ENCODE measurements around the gene NHLH1. TPM values are rescaled to one million over a fixed set of nuclear protein-coding genes. Genes with fewer than 3 reads are reported as not detected.
"Not testable (repeated sequence)": the region's sequence is repeated elsewhere in the genome, so short reads cannot be mapped to it uniquely, and the experiment has no call there.

The NHLH1 gene
- total RNA-seq, 2 experiments from 2014 or later: 0.33 to 0.43 TPM

DNA sequence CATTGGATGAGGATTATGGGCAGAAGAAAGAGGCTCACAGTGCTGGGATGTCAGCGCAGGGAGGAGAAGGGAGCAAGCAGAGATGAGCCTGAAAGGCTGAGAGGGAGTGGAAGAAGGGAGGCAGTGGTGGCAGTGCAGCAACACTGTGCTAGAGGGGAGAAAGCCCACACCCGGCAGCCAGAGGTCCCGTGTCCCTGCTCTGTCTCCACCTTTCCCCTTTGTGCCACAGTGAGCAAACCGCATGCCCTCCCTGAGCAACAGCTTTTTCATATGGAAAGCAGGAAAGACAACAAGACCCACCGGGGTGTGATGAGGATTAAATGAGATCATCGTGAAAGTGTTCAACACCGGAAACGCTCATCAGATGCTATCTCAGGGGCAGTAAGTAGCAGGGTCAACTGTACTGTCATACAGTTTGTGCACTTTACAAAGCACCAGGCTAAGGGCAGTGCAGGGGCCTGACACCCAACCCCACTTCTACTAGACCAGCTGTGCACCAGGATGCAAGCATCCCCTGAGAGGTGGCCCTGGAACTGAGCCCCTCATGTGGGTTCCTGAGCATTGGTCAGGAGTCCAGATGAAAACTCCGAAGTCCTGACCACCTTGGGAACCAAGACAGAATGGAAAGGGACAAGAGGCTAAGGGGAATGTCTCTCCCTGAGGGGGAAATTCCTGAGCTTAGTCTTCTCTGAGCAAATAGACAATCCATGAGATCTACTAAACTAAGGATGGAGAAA lies 9.1 kb downstream of the NHLH1 start:
- DNase-seq (no peak), ATAC-seq (ENCODE audit: low read depth) (peak; percentile 43)
- Mint-ChIP-seq H3K4me1 (peaks cover 9% of the 10 kb centered on the region), H3K4me3 (peak overlapping the region; percentile 25), H3K27me3 (peaks cover 7% of the 10 kb centered on the region), H3K27ac (peak overlapping the region; percentile 53), H3K9me3 (no peaks in the 10 kb centered on the region), H3K36me3 (no peaks in the 10 kb centered on the region)
- POLR2A ChIA-PET: interaction anchor here (0.8 kb wide), 1 partner anchor 277 kb away, joined by 3 read pairs; the partner anchor contains the start of gene IGSF8

DNA sequence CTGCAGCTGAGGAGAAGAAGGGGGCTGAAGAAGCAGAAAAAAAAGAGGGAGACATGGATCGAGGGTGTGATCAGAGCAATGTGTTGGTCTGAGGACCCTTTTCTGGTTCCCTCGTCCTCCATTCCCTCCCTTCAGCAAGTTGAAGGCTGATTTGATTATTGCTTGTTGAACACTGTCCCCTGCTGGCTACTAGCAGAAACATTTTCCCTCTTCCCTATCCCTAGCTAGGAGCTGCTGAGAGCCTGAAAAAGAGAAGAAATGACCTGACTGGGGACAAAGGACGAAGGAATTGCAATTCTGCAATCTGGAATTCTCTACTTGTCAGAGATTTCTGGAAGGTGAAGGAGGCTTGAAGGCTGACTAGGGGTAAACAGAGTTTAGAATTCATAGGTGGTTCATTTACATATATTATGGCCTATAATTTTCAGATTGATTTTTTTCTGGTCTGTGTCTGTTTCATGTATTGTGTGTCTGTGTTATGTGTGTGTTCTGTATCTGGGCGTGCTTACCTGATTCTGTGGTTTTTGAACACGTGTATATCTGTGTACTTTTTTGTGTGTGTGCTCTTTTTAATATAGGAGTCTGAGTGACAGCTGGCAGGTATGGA lies 9.8 kb downstream of the NHLH1 start:
- H3K4me3 Mint-ChIP-seq: peak overlapping the region; percentile 14
- ATAC-seq (ENCODE audit: low read depth): peak; percentile 76
- H3K4me1 Mint-ChIP-seq: peaks cover 9% of the 10 kb centered on the region
- no peak for DNase-seq
- H3K36me3 Mint-ChIP-seq: no peaks in the 10 kb centered on the region
- POLR2A ChIA-PET: interaction anchor here (0.8 kb wide), 1 partner anchor 278 kb away, joined by 3 read pairs; the partner anchor contains the start of gene IGSF8
- peak overlapping the region; percentile 47 for H3K27ac Mint-ChIP-seq
- H3K27me3 Mint-ChIP-seq: peaks cover 7% of the 10 kb centered on the region
- no peaks in the 10 kb centered on the region for H3K9me3 Mint-ChIP-seq

GRCh38 chr1:160377585-160378206 lies 10.8 kb downstream of the NHLH1 start:
- no peak overlapping the region for H3K27ac Mint-ChIP-seq
- ATAC-seq (ENCODE audit: low read depth): no peak
- no peaks in the 10 kb centered on the region for H3K9me3 Mint-ChIP-seq
- DNase-seq: no peak
- H3K4me3 Mint-ChIP-seq: no peak overlapping the region
- POLR2A ChIA-PET: no interaction called here
- H3K36me3 Mint-ChIP-seq: no peaks in the 10 kb centered on the region
- peaks cover 7% of the 10 kb centered on the region for H3K27me3 Mint-ChIP-seq
- peaks cover 9% of the 10 kb centered on the region for H3K4me1 Mint-ChIP-seq

DNA sequence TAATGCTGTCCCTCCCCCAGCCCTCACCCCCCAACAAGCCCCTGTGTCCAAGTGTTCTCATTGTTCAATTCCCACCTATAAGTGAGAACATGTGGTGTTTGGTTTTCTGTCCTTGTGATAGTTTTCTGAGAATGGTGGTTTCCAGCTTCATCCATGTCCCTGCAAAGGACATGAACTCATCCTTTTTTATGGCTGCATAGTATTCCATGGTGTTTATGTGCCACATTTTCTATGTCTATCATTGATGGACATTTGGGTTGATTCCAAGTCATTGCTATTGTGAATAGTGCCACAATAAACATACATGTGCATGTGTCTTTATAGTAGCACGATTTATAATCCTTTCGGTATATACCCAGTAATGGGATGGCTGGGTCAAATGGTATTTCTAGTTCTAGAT lies 17.9 kb downstream of the NHLH1 start:
- POLR2A ChIA-PET; H3K27ac Mint-ChIP-seq; H3K4me1 Mint-ChIP-seq; H3K36me3 Mint-ChIP-seq; DNase-seq; H3K9me3 Mint-ChIP-seq; ATAC-seq (ENCODE audit: low read depth); H3K4me3 Mint-ChIP-seq: not testable (repeated sequence)
- H3K27me3 Mint-ChIP-seq: peaks cover 23% of the 10 kb centered on the region

DNA sequence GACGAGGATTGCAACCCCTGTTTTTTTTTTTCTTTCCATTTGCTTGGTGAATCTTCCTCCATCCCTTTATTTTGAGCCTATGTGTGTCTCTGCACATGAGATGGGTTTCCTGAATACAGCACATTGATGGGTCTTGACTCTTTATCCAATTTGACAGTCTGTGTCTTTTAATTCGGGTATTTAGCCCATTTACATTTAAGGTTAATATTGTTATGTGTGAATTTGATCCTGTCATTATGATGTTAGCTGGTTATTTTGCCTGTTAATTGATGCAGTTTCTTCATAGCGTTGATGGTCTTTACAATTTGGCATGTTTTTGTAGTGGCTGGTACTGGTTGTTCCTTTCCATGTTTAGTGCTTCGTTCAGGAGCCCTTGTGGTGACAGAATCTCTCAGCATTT lies 21.5 kb downstream of the NHLH1 start:
- POLR2A ChIA-PET; H3K4me1 Mint-ChIP-seq; H3K9me3 Mint-ChIP-seq; H3K36me3 Mint-ChIP-seq; DNase-seq; H3K4me3 Mint-ChIP-seq; ATAC-seq (ENCODE audit: low read depth); H3K27ac Mint-ChIP-seq: not testable (repeated sequence)
- H3K27me3 Mint-ChIP-seq: peaks cover 26% of the 10 kb centered on the region

- no peak for ATAC-seq (ENCODE audit: low read depth)
- no peak overlapping the region for H3K4me3 Mint-ChIP-seq
- POLR2A ChIA-PET: no interaction called here
Observed at GRCh38 chr1:160394673-160395072, 27.8 kb downstream of the NHLH1 start.

DNA sequence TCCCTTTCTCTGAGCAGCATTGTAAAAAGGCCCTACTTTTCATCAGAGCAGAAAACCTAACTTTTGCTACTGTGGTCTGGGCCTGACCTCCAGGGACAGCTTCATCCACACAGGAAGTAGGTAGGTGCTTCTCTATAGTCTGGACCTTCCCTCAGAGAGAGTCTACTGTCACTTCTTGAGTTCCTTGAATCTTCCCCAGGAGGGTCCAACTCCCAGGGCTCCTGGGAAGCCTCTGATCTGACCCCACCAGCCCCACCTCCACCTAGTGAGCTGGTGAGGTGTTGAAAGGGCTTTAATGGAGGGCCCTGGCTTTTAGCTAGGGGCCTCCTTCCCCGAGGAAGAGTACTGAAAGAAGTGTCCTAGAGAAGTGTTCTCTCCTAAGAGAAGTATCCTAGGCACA lies 30.8 kb downstream of the NHLH1 start:
- no peak overlapping the region for H3K27ac Mint-ChIP-seq
- H3K9me3 Mint-ChIP-seq: no peaks in the 10 kb centered on the region
- H3K27me3 Mint-ChIP-seq: peaks cover 25% of the 10 kb centered on the region
- H3K36me3 Mint-ChIP-seq: no peaks in the 10 kb centered on the region
- DNase-seq (no peak), ATAC-seq (ENCODE audit: low read depth) (no peak)
- POLR2A ChIA-PET: no interaction called here
- peaks cover 3% of the 10 kb centered on the region for H3K4me1 Mint-ChIP-seq
- no peak overlapping the region for H3K4me3 Mint-ChIP-seq

More at GRCh38 chr1:160394673-160395072, 27.8 kb downstream of the NHLH1 start:
- Mint-ChIP-seq H3K27ac (no peak overlapping the region), H3K36me3 (no peaks in the 10 kb centered on the region), H3K4me1 (peaks cover 1% of the 10 kb centered on the region), H3K9me3 (no peaks in the 10 kb centered on the region), H3K27me3 (peaks cover 14% of the 10 kb centered on the region)
- DNase-seq: no peak

DNA sequence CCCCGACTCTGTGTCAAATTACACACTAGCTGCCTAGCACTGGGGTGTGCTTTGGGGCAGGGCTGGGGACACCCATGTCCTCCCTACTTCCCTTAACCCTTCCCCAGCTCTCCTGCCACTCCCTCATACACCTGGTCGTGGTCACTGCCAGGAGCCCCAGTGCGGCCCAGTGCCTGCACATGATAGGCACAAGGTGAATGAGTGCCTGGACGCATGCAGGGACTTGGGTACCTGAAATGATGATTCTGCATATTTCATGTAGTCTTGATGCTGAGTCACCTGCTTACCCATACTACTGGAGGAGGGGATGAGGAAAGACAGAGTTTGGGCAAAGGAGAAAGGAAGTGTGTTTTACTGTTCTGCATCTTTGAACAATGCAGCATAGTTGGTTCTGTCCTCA lies 32.0 kb downstream of the NHLH1 start:
- Mint-ChIP-seq H3K36me3 (no peaks in the 10 kb centered on the region), H3K4me1 (peaks cover 3% of the 10 kb centered on the region), H3K27me3 (peaks cover 29% of the 10 kb centered on the region), H3K4me3 (no peak overlapping the region), H3K9me3 (no peaks in the 10 kb centered on the region), H3K27ac (no peak overlapping the region)
- DNase-seq (no peak), ATAC-seq (ENCODE audit: low read depth) (no peak)
- POLR2A ChIA-PET: no interaction called here

DNA sequence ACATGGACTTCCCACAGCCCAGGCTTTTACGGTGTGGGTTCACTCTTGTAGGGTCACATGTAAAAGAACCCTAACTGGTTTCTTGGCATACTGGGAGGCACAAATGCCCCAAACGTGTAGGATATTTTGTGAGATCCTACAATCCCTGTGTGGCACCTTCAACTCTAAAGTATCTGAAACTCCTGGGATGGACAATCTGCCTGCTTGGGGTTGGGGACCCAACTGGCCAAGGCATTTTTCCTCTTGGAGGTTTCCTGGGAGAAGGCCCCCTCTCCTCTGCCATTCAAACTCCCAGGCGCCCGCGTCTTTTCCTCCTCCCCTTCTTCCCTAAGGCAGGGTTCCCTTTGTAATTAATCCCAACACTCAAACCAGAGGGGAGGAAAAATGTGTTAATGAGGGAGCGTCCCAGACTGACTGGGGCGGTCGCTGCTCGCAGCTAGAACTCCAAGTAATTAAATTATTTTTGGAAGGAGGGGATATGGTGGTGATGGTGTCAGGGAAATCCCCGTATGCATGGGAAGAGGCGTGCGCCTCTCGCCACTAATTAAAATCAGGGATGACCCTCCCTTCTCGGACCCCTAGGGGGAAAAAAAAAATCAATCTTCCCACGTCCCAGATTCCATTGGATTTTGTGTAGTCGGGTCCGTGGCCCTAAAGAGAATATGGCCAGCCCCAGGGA lies 32.8 kb downstream of the NHLH1 start:
- Mint-ChIP-seq H3K27me3 (peaks cover 37% of the 10 kb centered on the region), H3K4me1 (peaks cover 3% of the 10 kb centered on the region), H3K9me3 (no peaks in the 10 kb centered on the region), H3K4me3 (peak overlapping the region; percentile 5), H3K36me3 (no peaks in the 10 kb centered on the region), H3K27ac (no peak overlapping the region)
- DNase-seq: no peak
- POLR2A ChIA-PET: no interaction called here
- ATAC-seq (ENCODE audit: low read depth): no peak

DNA sequence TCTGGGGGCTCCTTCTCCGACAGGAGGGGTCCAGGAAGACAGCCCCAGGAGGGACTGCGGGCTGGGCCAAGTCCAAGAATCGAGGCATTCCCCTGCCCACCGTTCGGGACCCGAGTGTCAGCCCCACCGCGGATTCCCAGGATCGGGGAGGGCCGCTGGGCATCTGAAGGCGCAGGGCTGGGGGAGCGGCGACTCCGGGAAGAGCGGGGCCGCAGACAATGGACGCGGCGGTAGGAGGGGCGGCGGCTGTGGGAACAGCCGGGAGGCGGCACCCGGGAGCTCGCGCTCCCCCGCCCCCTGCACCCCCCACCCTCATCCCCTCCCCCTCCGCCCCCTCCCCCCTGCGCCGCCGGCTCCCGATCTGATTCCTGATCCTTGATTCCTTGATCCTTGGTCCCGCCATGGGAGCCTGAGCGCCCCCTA lies 33.4 kb downstream of the NHLH1 start, which contains the start of gene VANGL2:
TSS of gene VANGL2 (plus strand) at position 342 of the 423 bp plus-strand sequence. CDS start 15,274 bp downstream, outside the sequence.
- ATAC-seq (ENCODE audit: low read depth) (no peak), DNase-seq (peak; percentile 74)
- POLR2A ChIA-PET: no interaction called here
- H3K4me3 Mint-ChIP-seq: peak within 1 kb of the TSS; percentile 59
- peaks cover 3% of the 10 kb centered on the region for H3K4me1 Mint-ChIP-seq
- H3K27ac Mint-ChIP-seq: no peak within 1 kb of the TSS
- no peaks in the 10 kb centered on the region for H3K9me3 Mint-ChIP-seq
- H3K27me3 Mint-ChIP-seq: peaks cover 37% of the 10 kb centered on the region
- H3K36me3 Mint-ChIP-seq: no peaks in the 10 kb centered on the region

GRCh38 chr1:160400646-160401486 lies 34.0 kb downstream of the NHLH1 start:
- POLR2A ChIA-PET: no interaction called here
- H3K4me3 Mint-ChIP-seq: peak overlapping the region; percentile 59

DNA sequence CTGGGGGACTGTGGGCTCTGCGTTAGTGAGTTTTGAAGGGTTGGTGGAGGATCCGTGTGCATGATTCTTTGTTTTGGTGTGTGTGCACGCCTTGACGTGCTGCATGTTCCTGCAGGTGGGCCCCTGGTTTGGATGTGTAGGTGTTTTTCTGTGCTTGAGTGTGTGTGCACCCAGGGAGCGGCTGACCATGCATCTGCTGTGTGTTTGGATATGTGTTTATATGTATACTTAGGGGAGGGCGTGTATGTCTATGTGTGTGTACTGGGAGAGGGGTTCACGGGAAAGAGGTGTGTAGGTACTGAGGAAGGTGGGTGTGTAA lies 34.6 kb downstream of the NHLH1 start:
- POLR2A ChIA-PET: no interaction called here
- H3K27ac Mint-ChIP-seq: no peak overlapping the region
- no peak for DNase-seq
- no peaks in the 10 kb centered on the region for H3K9me3 Mint-ChIP-seq
- peaks cover 32% of the 10 kb centered on the region for H3K27me3 Mint-ChIP-seq
- peaks cover 2% of the 10 kb centered on the region for H3K4me1 Mint-ChIP-seq
- ATAC-seq (ENCODE audit: low read depth): no peak
- H3K36me3 Mint-ChIP-seq: no peaks in the 10 kb centered on the region
- peak overlapping the region; percentile 59 for H3K4me3 Mint-ChIP-seq

More at GRCh38 chr1:160400646-160401486, 34.0 kb downstream of the NHLH1 start:
- H3K36me3 Mint-ChIP-seq: no peaks in the 10 kb centered on the region
- H3K4me1 Mint-ChIP-seq: peaks cover 3% of the 10 kb centered on the region
- no peaks in the 10 kb centered on the region for H3K9me3 Mint-ChIP-seq
- ATAC-seq (ENCODE audit: low read depth): peak; percentile 17
- peaks cover 36% of the 10 kb centered on the region for H3K27me3 Mint-ChIP-seq
- no peak overlapping the region for H3K27ac Mint-ChIP-seq
- peak; percentile 45 for DNase-seq
